ENCODE results near the gene SND1.

Gene SND1

DNA sequence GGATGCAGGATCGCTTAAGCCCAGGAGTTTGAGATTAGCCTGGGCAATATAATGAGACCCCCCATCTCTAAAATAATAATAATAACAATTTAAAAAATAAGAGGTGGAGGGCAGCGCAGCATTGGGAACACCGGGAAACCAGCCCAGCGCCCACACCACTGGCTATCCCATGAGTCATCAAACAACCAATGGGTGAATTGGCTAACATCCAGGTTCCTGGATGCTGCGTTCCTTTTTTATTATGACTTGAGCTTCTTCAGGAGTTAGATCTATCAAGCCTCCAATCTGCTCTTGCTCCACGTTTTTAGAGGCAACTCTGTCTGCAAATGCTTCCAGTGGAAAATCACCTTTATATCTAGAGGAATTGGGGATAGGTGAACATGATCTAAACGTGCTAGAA is 389.2 kb downstream of the SND1 start:
- DNase-seq (ENCODE audit: low read depth): no peak
- TF ChIP-seq CTCF (IDR thresholded peaks at IDR 0.05; ENCODE audit: low read depth, low read length, missing control alignments): no peak
- H3K4me3 ChIP-seq (ENCODE audit: low read depth, low read length): no peak overlapping the region

DNA sequence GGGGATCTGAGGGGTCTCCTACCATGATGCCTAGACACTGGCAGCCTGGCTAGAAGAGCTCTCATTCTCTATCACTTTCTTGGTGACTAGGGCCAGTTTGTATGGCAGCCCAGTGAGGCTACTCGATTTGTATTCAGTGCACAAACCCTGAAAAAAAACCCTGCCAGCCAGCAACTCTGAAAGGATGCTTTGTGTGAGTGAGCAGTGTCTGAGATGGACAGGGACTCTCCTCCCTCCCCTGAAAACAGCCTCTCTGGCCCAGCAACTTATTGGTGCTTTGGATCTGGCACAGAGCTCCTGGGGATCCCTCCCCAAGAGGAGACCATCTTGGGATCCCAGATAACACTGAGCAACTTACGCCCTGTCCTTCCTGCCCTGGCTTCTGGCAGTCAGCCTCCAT is 390.0 kb downstream of the SND1 start:
- no peak for DNase-seq (ENCODE audit: low read depth)
- no peak for TF ChIP-seq CTCF (IDR thresholded peaks at IDR 0.05; ENCODE audit: low read depth, low read length, missing control alignments)
- H3K4me3 ChIP-seq (ENCODE audit: low read depth, low read length): no peak overlapping the region

GRCh38 chr7:128044064-128044463 is 392.1 kb downstream of the SND1 start:
- no peak for DNase-seq (ENCODE audit: low read depth)
- H3K4me3 ChIP-seq (ENCODE audit: low read depth, low read length): no peak overlapping the region
- TF ChIP-seq CTCF (IDR thresholded peaks at IDR 0.05; ENCODE audit: low read depth, low read length, missing control alignments): no peak

- TF ChIP-seq CTCF (IDR thresholded peaks at IDR 0.05; ENCODE audit: low read depth, low read length, missing control alignments): no peak
- H3K4me3 ChIP-seq (ENCODE audit: low read depth, low read length): no peak overlapping the region
- no peak for DNase-seq (ENCODE audit: low read depth)
Measured at GRCh38 chr7:128045158-128045557, 393.2 kb downstream of the SND1 start.

DNA sequence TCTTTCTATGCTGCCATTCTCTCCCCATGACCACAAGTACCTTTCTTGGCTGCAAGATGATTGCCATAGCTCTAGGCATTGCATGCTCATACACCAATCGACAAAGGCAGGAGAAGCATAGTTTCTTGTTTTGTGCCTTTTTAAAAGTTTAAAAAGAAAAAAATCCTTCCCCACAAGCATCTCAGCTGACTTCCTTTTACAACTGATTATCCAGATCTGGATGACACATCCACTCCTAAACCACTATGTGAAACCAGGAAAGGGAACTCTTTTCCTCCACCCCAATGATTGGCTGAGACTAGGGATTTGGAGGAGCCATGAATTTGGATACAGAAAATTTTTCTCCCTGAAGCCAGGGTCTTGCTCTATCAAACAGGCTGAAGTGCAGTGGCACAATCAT is 393.8 kb downstream of the SND1 start:
- no peak for DNase-seq (ENCODE audit: low read depth)
- no peak for TF ChIP-seq CTCF (IDR thresholded peaks at IDR 0.05; ENCODE audit: low read depth, low read length, missing control alignments)

GRCh38 chr7:128052404-128052803 is 400.4 kb downstream of the SND1 start:
- TF ChIP-seq CTCF (IDR thresholded peaks at IDR 0.05; ENCODE audit: low read depth, low read length, missing control alignments): no peak
- DNase-seq (ENCODE audit: low read depth): no peak
- no peak overlapping the region for H3K4me3 ChIP-seq (ENCODE audit: low read depth, low read length)

More for the DNA sequence above, 393.8 kb downstream of the SND1 start:
- no peak overlapping the region for H3K4me3 ChIP-seq (ENCODE audit: low read depth, low read length)

GRCh38 chr7:128053023-128053422 is 401.0 kb downstream of the SND1 start:
- TF ChIP-seq CTCF (IDR thresholded peaks at IDR 0.05; ENCODE audit: low read depth, low read length, missing control alignments): no peak
- DNase-seq (ENCODE audit: low read depth): no peak
- no peak overlapping the region for H3K4me3 ChIP-seq (ENCODE audit: low read depth, low read length)

Data from GM12864 (cell line).